Mammary epithelial cell (primary cell): ENCODE measurements around the gene DNAH10.

Experiments used
- EZH2 ChIP-seq: IDR thresholded peaks from 2 replicates; pipeline ENCODE4 v1.6.1; 2012; ENCODE audit warnings: low read length, inconsistent platforms, borderline replicate concordance
- TF ChIP-seq, protein P1 (sequence below), 2 donors: IDR thresholded peaks in 1 of 2; conservative IDR thresholded peaks in 1 of 2; 2 replicates each; pipeline ENCODE4 v1.5.1; 2011 to 2012; ENCODE audit warnings: inconsistent platforms in 2 of 2, low read length in 2 of 2, mild to moderate bottlenecking in 2 of 2, control low read depth in 1 of 2, low read depth in 1 of 2; ENCODE audit not compliant: insufficient read depth in 1 of 2; ENCODE audit errors: extremely low read depth in 1 of 2

DNA sequence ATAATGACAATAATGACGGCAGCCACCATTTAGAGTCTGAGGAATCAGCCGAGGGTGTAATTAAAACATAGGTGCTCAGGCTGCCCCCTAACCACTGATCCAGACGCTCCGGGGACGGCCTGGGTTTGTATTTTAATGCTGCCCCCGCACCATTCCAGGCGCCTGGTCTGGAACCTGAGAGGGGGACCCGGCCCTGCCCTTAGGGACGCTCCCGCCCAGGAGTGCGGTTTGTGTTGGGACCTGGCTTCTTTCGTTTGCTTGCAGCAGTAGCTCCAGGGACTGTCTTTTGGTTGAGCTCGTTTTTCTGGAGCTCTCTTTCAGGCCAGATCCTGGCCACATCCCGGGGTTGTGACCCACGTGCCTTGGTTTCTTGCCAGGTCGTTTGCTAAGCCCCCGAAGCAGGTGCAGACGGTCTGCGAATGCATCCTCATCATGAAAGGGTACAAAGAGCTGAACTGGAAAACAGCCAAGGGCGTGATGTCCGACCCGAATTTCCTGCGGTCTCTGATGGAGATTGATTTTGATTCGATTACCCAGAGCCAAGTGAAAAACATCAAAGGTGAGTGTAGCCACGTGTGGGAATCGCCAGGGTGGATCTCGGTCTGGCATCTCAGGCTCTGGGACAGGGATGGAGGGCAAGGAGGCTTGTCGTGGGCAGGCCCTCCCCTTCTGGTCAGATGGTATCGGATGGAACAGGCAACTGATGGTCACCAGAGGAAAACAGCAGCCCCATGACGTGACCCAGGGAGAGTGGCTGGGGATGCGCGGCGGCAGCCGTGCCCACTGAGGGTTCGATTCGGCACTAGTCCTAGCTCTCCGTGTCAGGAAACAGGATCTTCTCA lies 147.0 kb downstream of the DNAH10 start:
- TF ChIP-seq, protein P1, sequence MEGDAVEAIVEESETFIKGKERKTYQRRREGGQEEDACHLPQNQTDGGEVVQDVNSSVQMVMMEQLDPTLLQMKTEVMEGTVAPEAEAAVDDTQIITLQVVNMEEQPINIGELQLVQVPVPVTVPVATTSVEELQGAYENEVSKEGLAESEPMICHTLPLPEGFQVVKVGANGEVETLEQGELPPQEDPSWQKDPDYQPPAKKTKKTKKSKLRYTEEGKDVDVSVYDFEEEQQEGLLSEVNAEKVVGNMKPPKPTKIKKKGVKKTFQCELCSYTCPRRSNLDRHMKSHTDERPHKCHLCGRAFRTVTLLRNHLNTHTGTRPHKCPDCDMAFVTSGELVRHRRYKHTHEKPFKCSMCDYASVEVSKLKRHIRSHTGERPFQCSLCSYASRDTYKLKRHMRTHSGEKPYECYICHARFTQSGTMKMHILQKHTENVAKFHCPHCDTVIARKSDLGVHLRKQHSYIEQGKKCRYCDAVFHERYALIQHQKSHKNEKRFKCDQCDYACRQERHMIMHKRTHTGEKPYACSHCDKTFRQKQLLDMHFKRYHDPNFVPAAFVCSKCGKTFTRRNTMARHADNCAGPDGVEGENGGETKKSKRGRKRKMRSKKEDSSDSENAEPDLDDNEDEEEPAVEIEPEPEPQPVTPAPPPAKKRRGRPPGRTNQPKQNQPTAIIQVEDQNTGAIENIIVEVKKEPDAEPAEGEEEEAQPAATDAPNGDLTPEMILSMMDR (conservative IDR thresholded peaks at IDR 0.05 in 1 of 2, IDR thresholded peaks at IDR 0.05 in 1 of 2; ENCODE audit: extremely low read depth in 1 of 2, insufficient read depth in 1 of 2, low read depth in 1 of 2, low read length in 2 of 2) = no peak
- no peak for TF ChIP-seq EZH2
